H1 (cell line): ENCODE results near the gene ADPRHL1. TPM values are rescaled to one million over a fixed set of nuclear protein-coding genes. Genes with fewer than 3 reads are reported as not detected.
A peak's percentile ranks its signal among the peaks of the same experiment; 100 is the strongest.

Experiments used
- CTCF ChIA-PET: fragments of 300-600 bp; sonication (Branson Sonifier 250); formaldehyde crosslinking; loops from one replicate; lab custom pipeline; 2021; ENCODE audit not compliant: partially characterized antibody; lab: Charles Lee
- POLR2A ChIA-PET: fragments of 300-600 bp; sonication (Branson Sonifier 250); formaldehyde crosslinking; loops from one replicate; lab custom pipeline; 2021; ENCODE audit warnings: inconsistent platforms; ENCODE audit not compliant: partially characterized antibody; lab: Charles Lee
- DNase-seq, 2 experiments: peaks; one replicate each; pipeline versions ENCODE4 v3.0.0 to v3.0.0-alpha.2; 2010 to 2022; ENCODE audit warnings: low spot score in 2 of 2, low read depth in 1 of 2, mixed read lengths in 1 of 2
- FAIRE-seq: peaks from 2 replicates; lab custom pipeline; 2011; peaks lifted over from hg19 to GRCh38; lab: Jason Lieb, UNC
- H2AFZ ChIP-seq: 2 replicates; pipeline ENCODE4 v1.8.1; 2012; ENCODE audit warnings: low read length, inconsistent platforms
- H2AK5ac ChIP-seq: 2 replicates; pipeline ENCODE4 v1.6.1; 2013; ENCODE audit warnings: low read depth, low read length
- H2BK120ac ChIP-seq: replicated peaks from 2 replicates; pipeline ENCODE3; 2013; ENCODE audit warnings: low read depth, low read length, inconsistent platforms
- H2BK12ac ChIP-seq: 2 replicates; pipeline ENCODE4 v1.6.1; 2013; ENCODE audit warnings: low read depth, low read length
- H2BK15ac ChIP-seq: 2 replicates; pipeline ENCODE4 v1.6.1; 2013; ENCODE audit warnings: low read length
- H2BK20ac ChIP-seq: 2 replicates; pipeline ENCODE4 v1.6.1; 2013; ENCODE audit warnings: low read length
- H2BK5ac ChIP-seq: 2 replicates; pipeline ENCODE4 v1.6.1; 2013; ENCODE audit warnings: low read depth, low read length
- H3K14ac ChIP-seq: 2 replicates; pipeline ENCODE4 v1.6.1; 2013; ENCODE audit warnings: inconsistent platforms; ENCODE audit not compliant: insufficient read length
- H3K18ac ChIP-seq: 2 replicates; pipeline ENCODE4 v1.6.1; 2013; ENCODE audit warnings: low read length; ENCODE audit errors: extremely low read depth
- H3K23ac ChIP-seq: 2 replicates; pipeline ENCODE4 v1.6.1; 2013; ENCODE audit warnings: inconsistent platforms; ENCODE audit not compliant: insufficient read length
- H3K23me2 ChIP-seq: 2 replicates; pipeline ENCODE4 v1.6.1; 2013; ENCODE audit warnings: low read depth, low read length
- H3K27ac ChIP-seq: 2 replicates; pipeline ENCODE4 v1.6.1; 2011; ENCODE audit warnings: low read depth, low read length, inconsistent platforms
- H3K27me3 ChIP-seq, 4 experiments: replicated peaks in 1 of 4; 1 replicate in 1 of 4; 2 replicates in 3 of 4; pipeline versions ENCODE4 v1.6.1 to v1.8.1; 2011 to 2013; ENCODE audit warnings: low read length in 3 of 4, mild to moderate bottlenecking in 3 of 4, inconsistent platforms in 2 of 4, mixed read lengths in 2 of 4, moderate library complexity in 1 of 4; ENCODE audit not compliant: control insufficient read depth in 3 of 4, insufficient read depth in 3 of 4; ENCODE audit errors: extremely low read depth in 1 of 4
- H3K36me3 ChIP-seq, 4 experiments: 2 replicates each; pipeline versions ENCODE4 v1.6.1 to v1.8.1; 2011 to 2013; ENCODE audit warnings: mild to moderate bottlenecking in 4 of 4, low read length in 3 of 4, moderate library complexity in 2 of 4, control low read depth in 1 of 4, inconsistent platforms in 1 of 4; ENCODE audit not compliant: insufficient read depth in 4 of 4, control insufficient read depth in 2 of 4
- H3K4ac ChIP-seq: replicated peaks from 2 replicates; pipeline ENCODE3; 2013; ENCODE audit warnings: low read length, low read depth, mixed read lengths, inconsistent platforms; ENCODE audit not compliant: insufficient read length
- H3K4me1 ChIP-seq, 4 experiments: replicated peaks in 1 of 4; 1 replicate in 1 of 4; 2 replicates in 3 of 4; pipeline versions ENCODE4 v1.6.1 to v1.8.1; 2011 to 2013; ENCODE audit warnings: low read length in 3 of 4, inconsistent platforms in 2 of 4, mixed read lengths in 1 of 4; ENCODE audit not compliant: insufficient read depth in 4 of 4, control insufficient read depth in 3 of 4
- H3K4me2 ChIP-seq, 2 experiments: 2 replicates each; pipeline versions ENCODE4 v1.6.1 to v1.8.1; 2011 to 2013; ENCODE audit warnings: low read depth in 2 of 2, low read length in 2 of 2, control low read depth in 1 of 2, inconsistent platforms in 1 of 2, mild to moderate bottlenecking in 1 of 2; ENCODE audit not compliant: insufficient read depth in 1 of 2
- H3K4me3 ChIP-seq, 4 experiments: fragments of 200-600, 300-600 bp in 1 of 4; sonication (generic), shearing (Covaris generic), sonication (Bioruptor Twin) in 1 of 4; 2 replicates each; pipeline versions ENCODE4 v1.5.1 to v1.8.1; 2011 to 2016; ENCODE audit warnings: low read length in 4 of 4, low read depth in 3 of 4, control low read depth in 2 of 4, inconsistent platforms in 2 of 4, mild to moderate bottlenecking in 2 of 4, mixed read lengths in 1 of 4, moderate library complexity in 1 of 4; ENCODE audit not compliant: insufficient read depth in 2 of 4; ENCODE audit errors: extremely low read depth in 1 of 4
- H3K56ac ChIP-seq: replicated peaks from 2 replicates; pipeline ENCODE3; 2013; ENCODE audit warnings: low read depth, mild to moderate bottlenecking, mixed read lengths, low read length, inconsistent platforms; ENCODE audit not compliant: insufficient read length
- H3K79me1 ChIP-seq: 2 replicates; pipeline ENCODE4 v1.6.1; 2013; ENCODE audit warnings: low read depth, low read length, control low read depth
- H3K79me2 ChIP-seq, 2 experiments: 2 replicates each; pipeline versions ENCODE4 v1.6.1 to v1.8.1; 2012 to 2013; ENCODE audit warnings: low read length in 2 of 2, mild to moderate bottlenecking in 2 of 2, inconsistent platforms in 1 of 2; ENCODE audit not compliant: insufficient read depth in 2 of 2, control insufficient read depth in 1 of 2
- H3K9ac ChIP-seq, 4 experiments: replicated peaks in 1 of 4; 1 replicate in 1 of 4; 2 replicates in 3 of 4; pipeline versions ENCODE4 v1.6.1 to v1.8.1; 2011 to 2013; ENCODE audit warnings: low read depth in 3 of 4, low read length in 3 of 4, control low read depth in 2 of 4, mild to moderate bottlenecking in 2 of 4, moderate library complexity in 2 of 4, inconsistent platforms in 1 of 4; ENCODE audit errors: extremely low read depth in 1 of 4
- H3K9me3 ChIP-seq, 2 experiments: 2 replicates each; pipeline versions ENCODE4 v1.6.1 to v1.8.1; 2012 to 2013; ENCODE audit warnings: mild to moderate bottlenecking in 2 of 2, moderate library complexity in 2 of 2, control low read depth in 1 of 2, inconsistent platforms in 1 of 2, low read depth in 1 of 2, low read length in 1 of 2, mixed read lengths in 1 of 2; ENCODE audit not compliant: insufficient read depth in 2 of 2
- H4K20me1 ChIP-seq, 2 experiments: replicated peaks in 1 of 2; 2 replicates each; pipeline versions ENCODE3 to v1.8.1; 2011 to 2013; ENCODE audit warnings: inconsistent platforms in 2 of 2, low read length in 2 of 2, mild to moderate bottlenecking in 1 of 2; ENCODE audit not compliant: insufficient read depth in 2 of 2, control insufficient read depth in 1 of 2
- H4K5ac ChIP-seq: 2 replicates; pipeline ENCODE4 v1.6.1; 2013; ENCODE audit warnings: low read length, low read depth, mixed read lengths, inconsistent platforms; ENCODE audit not compliant: insufficient read length
- H4K8ac ChIP-seq: 2 replicates; pipeline ENCODE4 v1.8.0; 2013; ENCODE audit warnings: mild to moderate bottlenecking, moderate library complexity, low read length, inconsistent platforms; ENCODE audit not compliant: insufficient read depth; ENCODE audit errors: extremely low read depth
- H4K91ac ChIP-seq: replicated peaks from 2 replicates; pipeline ENCODE3; 2013; ENCODE audit warnings: low read length, mixed read lengths, inconsistent platforms; ENCODE audit not compliant: insufficient read length
- CEBPB ChIP-seq: IDR thresholded peaks from 2 replicates; pipeline ENCODE4 v1.6.1; 2012; ENCODE audit warnings: low read depth, low read length
- FOSL1 ChIP-seq: IDR thresholded peaks from 2 replicates; pipeline ENCODE4 v1.6.1; 2011; ENCODE audit warnings: mild to moderate bottlenecking, low read depth, low read length, moderate library complexity; ENCODE audit not compliant: insufficient read depth
- RXRA ChIP-seq: IDR thresholded peaks from 2 replicates; pipeline ENCODE4 v1.6.1; 2011; ENCODE audit warnings: low read depth, mild to moderate bottlenecking, low read length, moderate library complexity; ENCODE audit not compliant: insufficient read depth
- SP1 ChIP-seq: IDR thresholded peaks from 2 replicates; pipeline ENCODE4 v1.6.1; 2011; ENCODE audit warnings: low read depth, low read length
- TBP ChIP-seq: IDR thresholded peaks from 2 replicates; pipeline ENCODE4 v1.6.1; 2011; ENCODE audit warnings: low read depth, low read length, improper control_type of control experiment
- WGBS, 2 experiments: shearing (Covaris generic) in 1 of 2; methylation state at CpG; one replicate each; pipeline versions ENCODE4 v1.1.6 to v1.1.7; 2013 to 2015; ENCODE audit warnings: low lambda C conversion rate in 2 of 2, mixed read lengths in 2 of 2, inconsistent platforms in 1 of 2, low coverage in 1 of 2, missing lambda C conversion rate in 1 of 2; ENCODE audit not compliant: insufficient replicate concordance in 2 of 2, insufficient coverage in 1 of 2, insufficient read length in 1 of 2; ENCODE audit errors: extremely low coverage in 1 of 2, missing lambda C conversion rate in 1 of 2; 5-methylcytosine and 5-hydroxymethylcytosine counted together
- polyA plus RNA-seq, 7 experiments: library from polyadenylated mRNA; depleted of rRNA in 3 of 7; stranded (reverse) in 5 of 7; unstranded in 2 of 7; fragments of >200 nt in 5 of 7; fragments of 200-250 nt in 2 of 7; gene quantifications; 1 replicate in 5 of 7; 2 replicates in 1 of 7; 4 replicates in 1 of 7; pipeline versions ENCODE4 v1.2.1 to v1.2.3, GENCODE V29; 2011 to 2013; ENCODE audit warnings: missing spikeins in 2 of 7, mixed read lengths in 2 of 7
- total RNA-seq: library from RNA; stranded (reverse); fragmentation: NEBNext Ultra II Directional; extraction: Animal tissue kit (Norgen Biotek cat#: 25700); gene quantifications from 2 replicates; pipeline ENCODE4 v1.2.1, GENCODE V29; 2021

Gene ADPRHL1
- total and polyA plus RNA-seq, 2 of the 8 experiments (the other 6 are each of a cell fraction or from before 2014, with no cell fraction given) = 0.74 to 1.7 TPM

- Histone ChIP-seq H3K27ac (no peak overlapping the region), H3K23me2 (peaks cover 6% of the 10 kb centered on the region; the same call in 1 of the 2 replicates), H4K5ac (no peak overlapping the region), H3K9ac (no peak overlapping the region), H3K36me3 (no peaks in the 10 kb centered on the region), H2AFZ (no peak overlapping the region), H3K27me3 (0 out of 7 replicates have a peak, but pooled peaks cover 0 to 4% (median 0%) of the 10 kb centered on the region in 4 experiments), H4K8ac (no peak overlapping the region), H2BK12ac (no peak overlapping the region), H3K23ac (no peak overlapping the region), H3K79me1 (peaks cover under 1% of the 10 kb centered on the region), H3K14ac (no peak overlapping the region), H3K9me3 (no peaks in the 10 kb centered on the region; a peak in 1 of 4 replicates), H3K56ac (no peak overlapping the region), H3K4ac (no peak overlapping the region), H3K4me1 (peaks cover 0 to 24% (median 4%) of the 10 kb centered on the region in 4 experiments; a peak in 6 of 7 replicates), H3K4me3 (no peak overlapping the region), H4K20me1 (no peaks in the 10 kb centered on the region), H2BK20ac (peak overlapping the region; percentile 72; the same call in 1 of the 2 replicates), H3K18ac (no peak overlapping the region), H2BK15ac (no peak overlapping the region), H2BK5ac (no peak overlapping the region), H4K91ac (no peak overlapping the region), H2BK120ac (peak overlapping the region; percentile 54), H2AK5ac (no peak overlapping the region), H3K4me2 (no peak overlapping the region), H3K79me2 (peaks cover 0 to 7% of the 10 kb centered on the region in 2 experiments; a peak in 2 of 4 replicates)
- TF ChIP-seq CEBPB (no peak), RXRA (no peak), SP1 (no peak), TBP (no peak), FOSL1 (no peak)
- 89% methylated on average over 3 of the region's 6 CpGs; no CpG with 5 or more reads in 1 of the 2 experiments for WGBS, 2 experiments
- DNase-seq (peak in 1 of 2 experiments; percentile 41), FAIRE-seq (no peak)
- CTCF ChIA-PET = interaction anchor here (0.8 to 1.7 kb wide), 3 partner anchors 12 to 23 kb away, joined by 3 to 8 read pairs (median 3); no protein-coding TSS in a partner anchor
- POLR2A ChIA-PET = interaction anchor here (0.7 to 7.3 kb wide), 3 partner anchors 14 to 149 kb away, joined by 3 to 78 read pairs (median 9); no protein-coding TSS in a partner anchor
Observed at GRCh38 chr13:113367771-113368170, 85.5 kb downstream of the ADPRHL1 start.
